Measurements from ENCODE around the gene HYAL3. TPM values are rescaled to one million over a fixed set of nuclear protein-coding genes. Genes with fewer than 3 reads are reported as not detected.
"Not testable (repeated sequence)": the region's sequence is repeated elsewhere in the genome, so short reads cannot be mapped to it uniquely, and the experiment has no call there.

Gene HYAL3
- total and polyA plus RNA-seq, 5 donors from 2014 or later, result 1.8 to 8.3 (median 3.3) TPM

DNA sequence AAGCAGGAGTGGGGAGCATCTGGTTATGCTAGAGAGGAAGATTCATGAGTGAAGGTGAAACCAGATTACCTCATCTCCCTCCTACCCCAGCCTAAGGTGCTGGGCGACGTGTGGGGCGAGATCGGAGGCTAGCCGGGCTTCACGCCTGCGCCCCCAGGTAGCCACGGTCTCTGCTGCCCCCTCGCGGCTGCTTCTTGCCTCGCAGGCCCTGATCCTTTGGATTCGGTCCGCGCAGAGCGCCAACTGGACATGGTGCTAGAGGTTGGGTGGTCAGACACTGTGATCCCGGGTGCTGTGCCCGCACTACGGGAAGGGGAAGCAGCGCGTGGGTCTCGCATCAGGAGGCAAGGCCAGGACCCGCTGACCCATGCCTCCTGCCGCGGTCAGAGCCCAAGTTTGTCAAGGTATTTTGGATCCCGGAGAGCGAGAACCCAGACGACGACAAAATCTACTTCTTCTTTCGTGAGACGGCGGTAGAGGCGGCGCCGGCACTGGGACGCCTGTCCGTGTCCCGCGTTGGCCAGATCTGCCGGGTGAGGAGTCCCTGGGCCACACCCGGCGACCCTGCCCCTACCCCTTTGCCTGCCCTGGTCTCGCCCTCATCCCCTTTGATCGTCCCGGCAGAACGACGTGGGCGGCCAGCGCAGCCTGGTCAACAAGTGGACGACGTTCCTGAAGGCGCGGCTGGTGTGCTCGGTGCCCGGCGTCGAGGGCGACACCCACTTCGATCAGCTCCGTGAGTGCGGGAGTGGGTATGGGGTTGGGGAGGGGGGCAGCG is 26.1 kb downstream of the HYAL3 start:
- H3K4me3 ChIP-seq (ENCODE audit: low read depth, low read length), result no peak overlapping the region

DNA sequence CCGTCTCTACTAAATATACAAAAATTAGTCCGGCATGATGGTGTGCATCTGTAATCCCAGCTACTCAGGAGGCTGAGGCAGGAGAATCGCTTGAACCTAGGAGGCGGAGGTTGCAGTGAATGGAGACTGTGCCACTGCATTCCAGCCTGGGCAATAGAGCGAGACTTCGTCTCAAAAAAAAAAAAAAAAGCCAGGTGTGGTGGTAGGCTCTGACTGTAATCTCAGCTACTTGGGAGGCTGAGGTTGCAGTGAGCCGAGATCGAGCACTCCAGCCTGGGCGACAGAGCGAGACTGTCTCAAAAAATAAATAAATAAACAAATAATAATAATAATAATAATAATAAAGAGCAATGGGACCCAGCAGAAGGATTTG is 26.7 kb downstream of the HYAL3 start:
- not testable (repeated sequence) for H3K27me3 ChIP-seq (ENCODE audit: control insufficient read depth, insufficient read depth, low read length)

More for the DNA sequence above, 26.1 kb downstream of the HYAL3 start:
- ATAC-seq (ENCODE audit: low read depth in 2 of 2) (peak; percentile 84 to 87), DNase-seq (peak; percentile 74 to 82 (median 80))
- Mint-ChIP-seq H3K36me3 (no peaks in the 10 kb centered on the region), H3K4me1 (peaks cover 0 to 28% (median 15%) of the 10 kb centered on the region in 4 donors), H3K9me3 (peaks cover 0 to 2% (median 0%) of the 10 kb centered on the region in 7 donors), H3K4me3 (peak overlapping the region; percentile 63 to 91 (median 82)), H3K27me3 (peaks cover 55% of the 10 kb centered on the region), H3K27ac (peak overlapping the region in 1 of 3 donors; percentile 87)
- Histone ChIP-seq H3K4me1 (ENCODE audit: control insufficient read depth, insufficient read depth, low read length, poor library complexity, severe bottlenecking) (peaks cover 29% of the 10 kb centered on the region), H3K27ac (ENCODE audit: insufficient read depth, low read length, poor library complexity, severe bottlenecking) (no peak overlapping the region), H3K36me3 (ENCODE audit: control insufficient read depth, insufficient read depth, low read length) (no peaks in the 10 kb centered on the region), H3K27me3 (ENCODE audit: control insufficient read depth, insufficient read depth, low read length) (peaks cover 7% of the 10 kb centered on the region), H3K9me3 (ENCODE audit: control insufficient read depth in 2 of 2, low read length in 2 of 2) (no peaks in the 10 kb centered on the region)

GRCh38 chr3:50271314-50271936 is 27.8 kb downstream of the HYAL3 start:
- DNase-seq (no peak), ATAC-seq (ENCODE audit: low read depth in 2 of 2) (no peak)
- H3K9me3 Mint-ChIP-seq, result peaks cover 0 to 2% (median 0%) of the 10 kb centered on the region in 7 donors
- Histone ChIP-seq H3K4me1 (ENCODE audit: control insufficient read depth, insufficient read depth, low read length, poor library complexity, severe bottlenecking) (peaks cover 29% of the 10 kb centered on the region), H3K27me3 (ENCODE audit: control insufficient read depth, insufficient read depth, low read length) (peaks cover 6% of the 10 kb centered on the region), H3K4me3 (ENCODE audit: low read depth, low read length) (no peak overlapping the region), H3K36me3 (ENCODE audit: control insufficient read depth, insufficient read depth, low read length) (no peaks in the 10 kb centered on the region), H3K9me3 (ENCODE audit: control insufficient read depth in 2 of 2, low read length in 2 of 2) (no peaks in the 10 kb centered on the region), H3K27ac (ENCODE audit: insufficient read depth, low read length, poor library complexity, severe bottlenecking) (no peak overlapping the region)
- no peak overlapping the region for H3K27ac Mint-ChIP-seq
- no peaks in the 10 kb centered on the region for H3K36me3 Mint-ChIP-seq
- peaks cover 43% of the 10 kb centered on the region for H3K27me3 Mint-ChIP-seq
- H3K4me1 Mint-ChIP-seq, result peaks cover 0 to 28% (median 15%) of the 10 kb centered on the region in 4 donors
- H3K4me3 Mint-ChIP-seq, result peak overlapping the region in 1 of 4 donors; percentile 7

More for the DNA sequence above, 26.7 kb downstream of the HYAL3 start:
- ATAC-seq (ENCODE audit: low read depth in 2 of 2); H3K9me3 ChIP-seq (ENCODE audit: control insufficient read depth in 2 of 2, low read length in 2 of 2); H3K4me3 ChIP-seq (ENCODE audit: low read depth, low read length); H3K9me3 Mint-ChIP-seq; DNase-seq; H3K27ac Mint-ChIP-seq; H3K36me3 Mint-ChIP-seq; H3K36me3 ChIP-seq (ENCODE audit: control insufficient read depth, insufficient read depth, low read length); H3K27ac ChIP-seq (ENCODE audit: insufficient read depth, low read length, poor library complexity, severe bottlenecking): not testable (repeated sequence)
- peaks cover 29% of the 10 kb centered on the region for H3K4me1 ChIP-seq (ENCODE audit: control insufficient read depth, insufficient read depth, low read length, poor library complexity, severe bottlenecking)
- Mint-ChIP-seq H3K4me3 (peak overlapping the region in 3 of 4 donors; percentile 63 to 83 (median 81)), H3K27me3 (peaks cover 49% of the 10 kb centered on the region), H3K4me1 (peaks cover 0 to 28% (median 15%) of the 10 kb centered on the region in 4 donors)

GRCh38 chr3:50270422-50271224 is 28.6 kb downstream of the HYAL3 start:
- H3K27ac Mint-ChIP-seq, result no peak overlapping the region
- H3K36me3 Mint-ChIP-seq, result no peaks in the 10 kb centered on the region
- H3K27me3 Mint-ChIP-seq, result peaks cover 41% of the 10 kb centered on the region
- H3K27ac ChIP-seq (ENCODE audit: insufficient read depth, low read length, poor library complexity, severe bottlenecking), result no peak overlapping the region
- H3K9me3 Mint-ChIP-seq, result peaks cover 0 to 2% (median 0%) of the 10 kb centered on the region in 7 donors
- ATAC-seq (ENCODE audit: low read depth in 2 of 2) (no peak), DNase-seq (no peak)
- H3K27me3 ChIP-seq (ENCODE audit: control insufficient read depth, insufficient read depth, low read length), result peaks cover 6% of the 10 kb centered on the region
- H3K4me3 Mint-ChIP-seq, result no peak overlapping the region
- H3K4me1 Mint-ChIP-seq, result peaks cover 0 to 23% (median 15%) of the 10 kb centered on the region in 4 donors
- H3K4me3 ChIP-seq (ENCODE audit: low read depth, low read length), result no peak overlapping the region
- H3K9me3 ChIP-seq (ENCODE audit: control insufficient read depth in 2 of 2, low read length in 2 of 2), result no peaks in the 10 kb centered on the region
- H3K4me1 ChIP-seq (ENCODE audit: control insufficient read depth, insufficient read depth, low read length, poor library complexity, severe bottlenecking), result peaks cover 21% of the 10 kb centered on the region
- H3K36me3 ChIP-seq (ENCODE audit: control insufficient read depth, insufficient read depth, low read length), result no peaks in the 10 kb centered on the region

- DNase-seq (no peak), ATAC-seq (ENCODE audit: low read depth in 2 of 2) (no peak)
- H3K27ac Mint-ChIP-seq, result peak overlapping the region in 1 of 3 donors; percentile 74
- H3K4me3 ChIP-seq (ENCODE audit: low read depth, low read length), result no peak overlapping the region
- peaks cover 0 to 2% (median 0%) of the 10 kb centered on the region in 7 donors for H3K9me3 Mint-ChIP-seq
- H3K36me3 ChIP-seq (ENCODE audit: control insufficient read depth, insufficient read depth, low read length), result no peaks in the 10 kb centered on the region
- H3K27me3 ChIP-seq (ENCODE audit: control insufficient read depth, insufficient read depth, low read length), result peaks cover 6% of the 10 kb centered on the region
- H3K4me1 ChIP-seq (ENCODE audit: control insufficient read depth, insufficient read depth, low read length, poor library complexity, severe bottlenecking), result peaks cover 15% of the 10 kb centered on the region
- H3K36me3 Mint-ChIP-seq, result no peaks in the 10 kb centered on the region
- H3K9me3 ChIP-seq (ENCODE audit: control insufficient read depth in 2 of 2, low read length in 2 of 2), result no peaks in the 10 kb centered on the region
- H3K4me1 Mint-ChIP-seq, result peaks cover 0 to 18% (median 14%) of the 10 kb centered on the region in 4 donors
- H3K27ac ChIP-seq (ENCODE audit: insufficient read depth, low read length, poor library complexity, severe bottlenecking), result no peak overlapping the region
- H3K27me3 Mint-ChIP-seq, result peaks cover 36% of the 10 kb centered on the region
- H3K4me3 Mint-ChIP-seq, result no peak overlapping the region
These were observed 29.2 kb downstream of the HYAL3 start for GRCh38 chr3:50269977-50270413.

DNA sequence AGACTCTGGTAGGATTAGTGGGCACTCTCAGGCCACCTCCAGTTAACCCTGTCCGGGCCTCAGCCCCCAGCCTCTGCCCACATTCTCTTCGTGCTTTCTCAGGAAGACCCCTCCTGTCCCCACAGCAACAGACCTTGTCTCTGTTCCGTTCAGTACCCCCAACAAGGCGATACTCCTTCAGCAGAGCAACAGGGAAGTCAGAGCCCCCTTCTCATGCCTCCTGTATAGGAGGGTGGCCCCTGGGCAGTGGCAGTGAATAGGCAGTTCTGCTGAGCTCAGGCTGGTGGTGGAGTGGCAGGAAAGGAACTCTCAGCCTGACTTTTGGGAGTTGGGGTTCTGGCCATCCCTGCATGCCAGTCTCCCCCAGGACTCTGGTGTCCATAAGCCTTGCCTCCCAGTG is 29.7 kb downstream of the HYAL3 start:
- H3K4me3 ChIP-seq (ENCODE audit: low read depth, low read length), result no peak overlapping the region
- no peak for DNase-seq
- Mint-ChIP-seq H3K36me3 (no peaks in the 10 kb centered on the region), H3K4me3 (no peak overlapping the region), H3K27me3 (peaks cover 30% of the 10 kb centered on the region), H3K4me1 (peaks cover 0 to 16% (median 11%) of the 10 kb centered on the region in 4 donors), H3K9me3 (peaks cover 0 to 2% (median 0%) of the 10 kb centered on the region in 7 donors), H3K27ac (no peak overlapping the region)
- no peak for ATAC-seq (ENCODE audit: low read depth in 2 of 2)
- H3K27me3 ChIP-seq (ENCODE audit: control insufficient read depth, insufficient read depth, low read length), result peaks cover 4% of the 10 kb centered on the region
- peaks cover 14% of the 10 kb centered on the region for H3K4me1 ChIP-seq (ENCODE audit: control insufficient read depth, insufficient read depth, low read length, poor library complexity, severe bottlenecking)
- H3K27ac ChIP-seq (ENCODE audit: insufficient read depth, low read length, poor library complexity, severe bottlenecking), result no peak overlapping the region
- H3K9me3 ChIP-seq (ENCODE audit: control insufficient read depth in 2 of 2, low read length in 2 of 2), result no peaks in the 10 kb centered on the region
- no peaks in the 10 kb centered on the region for H3K36me3 ChIP-seq (ENCODE audit: control insufficient read depth, insufficient read depth, low read length)

GRCh38 chr3:50268703-50269451 is 30.3 kb downstream of the HYAL3 start, which contains the start of gene SEMA3B:
Gene SEMA3B (plus strand): TSS chr3:50269147. CDS start chr3:50269241, 94 bp downstream.
- no peaks in the 10 kb centered on the region for H3K9me3 ChIP-seq (ENCODE audit: control insufficient read depth in 2 of 2, low read length in 2 of 2)
- no peak for DNase-seq
- no peaks in the 10 kb centered on the region for H3K36me3 Mint-ChIP-seq
- no peaks in the 10 kb centered on the region for H3K36me3 ChIP-seq (ENCODE audit: control insufficient read depth, insufficient read depth, low read length)
- no peak for ATAC-seq (ENCODE audit: low read depth in 2 of 2)
- H3K27me3 ChIP-seq (ENCODE audit: control insufficient read depth, insufficient read depth, low read length), result no peaks in the 10 kb centered on the region
- H3K4me1 ChIP-seq (ENCODE audit: control insufficient read depth, insufficient read depth, low read length, poor library complexity, severe bottlenecking), result peaks cover 8% of the 10 kb centered on the region
- H3K27ac Mint-ChIP-seq, result peak within 1 kb of the TSS in 1 of 3 donors; percentile 74
- no peak within 1 kb of the TSS for H3K27ac ChIP-seq (ENCODE audit: insufficient read depth, low read length, poor library complexity, severe bottlenecking)
- H3K9me3 Mint-ChIP-seq, result peaks cover 0 to 2% (median 0%) of the 10 kb centered on the region in 7 donors
- no peak within 1 kb of the TSS for H3K4me3 Mint-ChIP-seq
- H3K4me3 ChIP-seq (ENCODE audit: low read depth, low read length), result no peak within 1 kb of the TSS
- peaks cover 28% of the 10 kb centered on the region for H3K27me3 Mint-ChIP-seq
- H3K4me1 Mint-ChIP-seq, result peaks cover 0 to 10% (median 7%) of the 10 kb centered on the region in 4 donors

All from CD4-positive, CD25-positive, alpha-beta regulatory T cell (primary cell).